Endodermal cell (in vitro differentiated cells): ENCODE measurements around the gene KIDINS220. TPM values are rescaled to one million over a fixed set of nuclear protein-coding genes. Genes with fewer than 3 reads are reported as not detected.

Source experiments
- DNase-seq: peaks from one replicate; pipeline ENCODE4 v3.0.0-alpha.2; 2017
- H3K27ac ChIP-seq: 2 replicates; pipeline ENCODE4 v1.5.1; 2013; ENCODE audit warnings: mild to moderate bottlenecking, low read depth, low read length, moderate library complexity
- H3K27me3 ChIP-seq: 2 replicates; pipeline ENCODE4 v1.6.1; 2013; ENCODE audit warnings: mild to moderate bottlenecking, low read length, moderate library complexity; ENCODE audit not compliant: insufficient read depth, control insufficient read depth, poor library complexity, severe bottlenecking
- H3K36me3 ChIP-seq: 2 replicates; pipeline ENCODE4 v1.7.0; 2013; ENCODE audit warnings: mild to moderate bottlenecking, low read length, moderate library complexity; ENCODE audit not compliant: control insufficient read depth, insufficient read depth
- H3K4me1 ChIP-seq: one replicate; pipeline ENCODE4 v1.7.0; 2013; ENCODE audit warnings: low read length; ENCODE audit not compliant: control insufficient read depth, insufficient read depth
- H3K4me3 ChIP-seq: 2 replicates; pipeline ENCODE4 v1.5.1; 2013; ENCODE audit warnings: mild to moderate bottlenecking, low read length, moderate library complexity
- H3K9ac ChIP-seq: 2 replicates; pipeline ENCODE4 v1.6.1; 2013; ENCODE audit warnings: mild to moderate bottlenecking, low read length, moderate library complexity; ENCODE audit not compliant: poor library complexity, severe bottlenecking; ENCODE audit errors: extremely low read depth
- H3K9me3 ChIP-seq: 2 replicates; pipeline ENCODE4 v1.6.1; 2013; ENCODE audit warnings: mild to moderate bottlenecking, low read length, moderate library complexity; ENCODE audit not compliant: control insufficient read depth
- H3K27ac Mint-ChIP-seq: 2 replicates; pipeline ENCODE4 v1.8.0; 2020; ENCODE audit warnings: mixed read lengths
- H3K27me3 Mint-ChIP-seq: 2 replicates; pipeline ENCODE4 v1.8.0; 2021; ENCODE audit warnings: mild to moderate bottlenecking, mixed read lengths; ENCODE audit not compliant: insufficient read depth
- H3K36me3 Mint-ChIP-seq: 2 replicates; pipeline ENCODE4 v1.8.0; 2020; ENCODE audit warnings: low read depth, mixed read lengths
- H3K4me1 Mint-ChIP-seq: 2 replicates; pipeline ENCODE4 v1.8.0; 2020; ENCODE audit warnings: mixed read lengths
- H3K4me3 Mint-ChIP-seq: 2 replicates; pipeline ENCODE4 v1.8.0; 2020; ENCODE audit warnings: mild to moderate bottlenecking, moderate library complexity, mixed read lengths
- H3K9me3 Mint-ChIP-seq: 2 replicates; pipeline ENCODE4 v1.8.0; 2020; ENCODE audit warnings: mild to moderate bottlenecking, mixed read lengths
- CTCF ChIP-seq: fragments of 200-600 bp; sonication (generic); conservative IDR thresholded peaks from 2 replicates; pipeline ENCODE4 v1.5.0; 2021; ENCODE audit warnings: antibody characterized with exemption, mild to moderate bottlenecking
- WGBS, 2 experiments: methylation state at CpG; one replicate each; pipeline versions ENCODE4 v1.1.5 to v1.1.7; 2013; ENCODE audit warnings: missing lambda C conversion rate in 2 of 2, mixed read lengths in 1 of 2; ENCODE audit not compliant: insufficient coverage in 1 of 2, insufficient read length in 1 of 2; 5-methylcytosine and 5-hydroxymethylcytosine counted together
- total RNA-seq, 2 donors: library from RNA; stranded (reverse); fragmentation: NEBNext Ultra II Directional in 1 of 2; extraction: Animal tissue kit (Norgen Biotek cat#: 25700) in 1 of 2; gene quantifications; 2 replicates in 1 of 2; 3 replicates in 1 of 2; pipeline ENCODE4 v1.2.1, GENCODE V29; 2021

The KIDINS220 gene
- total RNA-seq, 2 donors from 2014 or later, result 33.8 to 35.2 TPM

DNA sequence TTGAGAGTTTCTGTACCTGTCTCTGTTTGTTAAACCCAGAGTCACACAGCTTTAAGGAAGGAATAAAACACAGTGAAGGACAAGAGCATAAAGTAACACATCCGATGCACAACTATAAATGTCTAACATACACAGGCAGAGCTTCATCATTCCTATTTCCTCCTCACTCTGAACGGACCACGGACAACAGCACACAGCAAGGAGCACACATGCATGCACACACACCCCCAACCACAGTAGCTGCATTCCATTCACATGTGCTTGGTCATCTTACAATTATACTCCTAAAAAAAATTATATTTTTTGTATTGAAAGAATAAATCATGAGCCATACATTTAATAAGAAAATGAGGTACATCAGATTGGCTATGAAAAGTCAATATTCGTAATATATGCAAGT, 97.3 kb downstream of the KIDINS220 start:
- 95 to 98% methylated on average over 3 to 4 of the region's 4 CpGs for WGBS, 2 experiments
- H3K9me3 Mint-ChIP-seq, result no peaks in the 10 kb centered on the region

DNA sequence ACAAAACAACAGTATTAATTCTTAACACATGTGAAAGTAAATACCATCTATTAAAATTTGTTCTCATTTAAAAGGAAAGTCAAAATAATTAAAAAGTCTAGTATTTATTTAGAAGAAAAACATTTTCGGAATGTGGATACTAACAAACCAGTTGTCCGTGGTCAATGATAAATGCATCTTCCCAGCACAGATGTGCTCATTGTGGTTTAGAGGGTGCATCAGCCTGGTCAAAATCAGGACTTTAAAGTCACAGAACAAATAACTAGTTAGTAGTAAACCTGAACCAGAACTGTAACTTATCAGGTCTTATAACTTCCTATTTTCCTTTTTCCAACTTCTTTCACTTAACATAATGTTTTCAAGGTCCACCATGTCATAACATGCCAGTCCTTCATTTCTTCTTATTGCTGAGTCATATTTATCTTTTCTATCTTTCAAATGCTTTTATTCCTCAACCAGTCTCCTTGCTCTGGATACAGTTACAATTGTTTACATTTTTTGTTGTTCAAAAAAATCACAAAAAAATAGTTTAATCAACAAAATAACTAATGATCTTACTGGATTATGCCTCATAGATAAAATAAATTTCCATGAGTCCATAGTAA, 99.7 kb downstream of the KIDINS220 start:
- DNase-seq, result no peak
- no peak overlapping the region for H3K9ac ChIP-seq
- no peak overlapping the region for H3K4me3 ChIP-seq
- Mint-ChIP-seq H3K4me3 (no peak overlapping the region), H3K27ac (no peak overlapping the region), H3K27me3 (no peaks in the 10 kb centered on the region), H3K4me1 (no peaks in the 10 kb centered on the region), H3K9me3 (no peaks in the 10 kb centered on the region), H3K36me3 (peaks cover 17% of the 10 kb centered on the region)
- no peaks in the 10 kb centered on the region for H3K27me3 ChIP-seq
- peaks cover 36% of the 10 kb centered on the region for H3K36me3 ChIP-seq
- no peak overlapping the region for H3K27ac ChIP-seq
- WGBS, 2 experiments, result 98 to 100% methylated on average over 2 of the region's 2 CpGs
- no peaks in the 10 kb centered on the region for H3K9me3 ChIP-seq
- no peak for TF ChIP-seq CTCF
- peaks cover 4% of the 10 kb centered on the region for H3K4me1 ChIP-seq

More for the DNA sequence above, 97.3 kb downstream of the KIDINS220 start:
- Histone ChIP-seq H3K9me3 (no peaks in the 10 kb centered on the region), H3K36me3 (peaks cover 22% of the 10 kb centered on the region), H3K9ac (no peak overlapping the region), H3K4me1 (no peaks in the 10 kb centered on the region), H3K27ac (no peak overlapping the region), H3K4me3 (no peak overlapping the region), H3K27me3 (no peaks in the 10 kb centered on the region)
- H3K27me3 Mint-ChIP-seq, result no peaks in the 10 kb centered on the region
- H3K4me3 Mint-ChIP-seq, result no peak overlapping the region
- peaks cover 3% of the 10 kb centered on the region for H3K36me3 Mint-ChIP-seq
- no peaks in the 10 kb centered on the region for H3K4me1 Mint-ChIP-seq
- DNase-seq, result no peak
- TF ChIP-seq CTCF, result no peak
- H3K27ac Mint-ChIP-seq, result no peak overlapping the region

GRCh38 chr2:8732601-8733000, 104.8 kb downstream of the KIDINS220 start:
- Histone ChIP-seq H3K27ac (no peak overlapping the region), H3K36me3 (peaks cover 72% of the 10 kb centered on the region), H3K27me3 (no peaks in the 10 kb centered on the region), H3K9ac (no peak overlapping the region), H3K4me1 (peaks cover 4% of the 10 kb centered on the region), H3K4me3 (no peak overlapping the region), H3K9me3 (no peaks in the 10 kb centered on the region)
- H3K4me1 Mint-ChIP-seq, result no peaks in the 10 kb centered on the region
- no peak for DNase-seq
- 85 to 98% methylated on average over 5 to 10 of the region's 10 CpGs for WGBS, 2 experiments
- H3K9me3 Mint-ChIP-seq, result no peaks in the 10 kb centered on the region
- no peaks in the 10 kb centered on the region for H3K27me3 Mint-ChIP-seq
- H3K4me3 Mint-ChIP-seq, result no peak overlapping the region
- TF ChIP-seq CTCF, result no peak
- H3K36me3 Mint-ChIP-seq, result peaks cover 55% of the 10 kb centered on the region
- peak overlapping the region; percentile 63 for H3K27ac Mint-ChIP-seq
